SK-MEL-5 (cell line): ENCODE measurements around the gene TRIM23. TPM values are rescaled to one million over a fixed set of nuclear protein-coding genes. Genes with fewer than 3 reads are reported as not detected.
"Not testable (repeated sequence)": the region's sequence is repeated elsewhere in the genome, so short reads cannot be mapped to it uniquely, and the experiment has no call there.

Source experiments
- DNase-seq: peaks from one replicate; pipeline ENCODE4 v3.0.0-alpha.2; 2016; ENCODE audit warnings: low read depth, low spot score
- in situ Hi-C: cut with HindIII; loops from 2 replicates; pipeline ENCODE4 v1.10.0; 2016; ENCODE audit warnings: low sequenced_read_pairs, high pct_unique_total_duplicates, low pct_unique_long_range_greater_than_20kb
- polyA plus RNA-seq, 2 experiments: library from polyadenylated mRNA; depleted of rRNA; stranded (reverse); fragments of >200 nt; gene quantifications; 2 replicates each; pipeline ENCODE4 v1.2.3, GENCODE V29; 2015
- total RNA-seq: library from RNA; depleted of rRNA; stranded (reverse); fragments of >200 nt; shearing (Covaris generic); gene quantifications from 2 replicates; pipeline ENCODE4 v1.2.3, GENCODE V29; 2014; rRNA removed

The TRIM23 gene
- total RNA-seq, result 16.5 and 19.7 TPM in 2 replicates
- polyA plus RNA-seq (2015; cell fraction: cytosol; rRNA removed), result 5.7 and 8.3 TPM in 2 replicates
- polyA plus RNA-seq (2015; cell fraction: nucleus; rRNA removed), result 10.8 and 13.8 TPM in 2 replicates

- DNase-seq, result peak; percentile 91
- in situ Hi-C loops, result no loop called here
These were observed at the start of gene TRIM23 for GRCh38 chr5:65624025-65624570. TRIM23 (minus strand) TSS chr5:65624333; CDS start chr5:65624274, 59 bp downstream.

DNA sequence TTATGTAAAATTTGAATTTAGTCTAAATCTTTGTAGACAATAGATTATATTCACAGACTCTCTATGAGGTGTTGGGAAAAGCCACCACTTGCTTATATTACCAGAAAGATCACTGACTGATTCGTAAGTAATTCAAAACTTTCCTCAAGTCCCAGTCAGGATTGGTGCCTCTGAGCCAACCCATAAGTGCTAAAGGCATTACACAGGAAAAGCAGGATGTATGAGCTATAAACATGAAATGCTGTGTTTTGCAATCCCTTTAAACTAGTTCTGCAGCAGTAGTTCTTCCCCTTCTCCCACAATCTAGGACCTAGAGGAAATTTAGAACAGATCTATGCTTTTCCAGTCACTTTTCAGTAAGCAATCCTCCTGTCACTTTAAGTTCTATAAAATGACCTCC is 48.7 kb upstream of the TRIM23 start:
- no peak for DNase-seq

GRCh38 chr5:65668696-65669095 is 44.6 kb upstream of the TRIM23 start:
- DNase-seq, result no peak
- in situ Hi-C loops, result no loop called here

More for the DNA sequence above, 48.7 kb upstream of the TRIM23 start:
- in situ Hi-C loops, result no loop called here

DNA sequence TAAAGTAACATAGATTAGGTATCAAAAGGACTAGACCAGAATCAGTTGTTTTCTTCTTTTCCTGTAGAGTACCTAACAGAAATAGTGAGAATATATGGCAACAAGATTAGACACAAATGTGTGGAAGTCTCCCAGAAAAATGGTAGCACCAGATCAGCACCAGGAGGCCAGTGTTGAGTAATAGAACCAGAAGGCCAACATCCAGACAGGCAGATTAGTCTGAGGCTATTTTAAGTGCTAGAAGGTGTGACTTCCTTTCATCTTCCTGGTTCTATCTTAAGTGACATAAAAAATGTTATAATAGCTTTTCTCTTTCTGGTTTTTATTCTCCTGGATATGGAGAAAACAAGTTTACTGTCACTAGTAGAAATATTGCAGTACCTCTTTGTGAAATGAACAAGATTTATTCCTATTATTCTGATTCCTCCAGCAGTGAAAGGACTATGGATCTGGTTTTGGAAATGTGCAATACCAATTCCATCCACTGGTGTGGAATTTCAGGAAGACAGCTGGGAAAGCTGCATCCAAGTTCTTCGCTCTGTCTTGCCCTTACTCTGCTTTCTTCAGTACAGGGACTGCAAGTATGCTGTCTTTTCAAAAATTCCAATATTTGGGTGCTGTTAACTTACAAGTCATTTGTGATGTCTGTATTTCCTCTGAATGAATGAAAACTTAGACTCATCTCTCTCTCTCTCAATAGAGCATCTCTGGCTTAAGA is 39.8 kb upstream of the TRIM23 start:
- DNase-seq, result peak; percentile 56
- in situ Hi-C loops, result no loop called here

DNA sequence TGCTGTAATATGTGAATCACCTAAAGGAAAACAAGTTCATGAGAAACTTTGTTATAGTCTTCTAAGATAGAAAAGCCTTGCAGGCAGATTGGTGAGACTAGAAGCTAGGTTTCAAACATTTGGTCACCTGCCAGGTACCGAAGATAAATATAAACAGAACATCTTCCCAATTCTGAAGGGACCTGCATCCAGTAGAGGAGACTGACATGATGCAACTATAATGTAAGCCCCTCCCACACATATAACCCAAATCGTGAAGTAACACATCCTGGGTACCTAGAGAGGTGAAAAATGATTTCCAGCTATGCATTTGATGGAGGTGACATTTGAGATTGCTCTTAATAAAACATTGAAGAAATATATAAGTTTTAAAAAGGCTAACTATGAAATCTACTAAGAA is 30.6 kb upstream of the TRIM23 start:
- in situ Hi-C loops, result no loop called here
- DNase-seq, result no peak

DNA sequence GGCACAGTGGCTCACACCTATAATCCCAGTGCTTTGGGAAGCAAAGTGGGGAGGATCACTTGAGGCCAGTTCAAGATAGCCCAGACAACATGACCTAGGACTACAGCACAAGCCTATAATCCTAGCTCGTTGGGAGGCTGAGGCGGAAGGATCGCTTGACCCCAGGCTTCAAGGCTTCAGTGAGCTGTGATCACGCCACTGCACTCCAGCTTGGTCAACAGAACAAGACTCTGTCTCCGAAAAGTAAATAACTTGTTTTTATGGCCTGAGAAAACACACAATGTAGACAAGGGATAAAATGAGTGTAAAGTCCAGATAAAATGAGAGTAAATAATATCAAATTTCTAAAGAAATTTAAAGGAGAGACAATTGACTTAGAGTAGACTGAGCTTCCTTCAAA is 27.0 kb upstream of the TRIM23 start:
- no peak for DNase-seq
- in situ Hi-C loops, result no loop called here

- no peak for DNase-seq
- in situ Hi-C loops, result no loop called here
These were observed 23.8 kb upstream of the TRIM23 start for GRCh38 chr5:65647941-65648340.

DNA sequence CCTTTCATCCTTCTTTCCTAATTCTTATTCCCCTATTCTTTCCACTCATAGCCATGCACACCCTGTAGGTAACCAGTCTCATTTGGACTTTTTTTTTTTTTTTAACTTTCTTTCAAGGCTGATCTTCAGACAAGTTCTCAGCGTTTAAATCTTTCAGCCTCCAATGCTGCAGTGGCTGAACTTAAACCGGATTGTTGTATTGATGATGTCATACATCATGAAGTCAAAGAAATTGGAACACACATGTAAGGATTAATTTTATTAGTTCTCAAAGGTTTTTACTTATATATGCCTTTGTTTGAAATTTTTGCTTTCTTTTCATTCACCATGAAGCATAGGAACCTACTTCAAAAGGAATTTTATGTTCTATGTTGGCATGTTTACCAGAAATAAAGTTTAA is 22.8 kb upstream of the TRIM23 start:
- no peak for DNase-seq
- in situ Hi-C loops, result no loop called here

GRCh38 chr5:65640240-65640639 is 16.1 kb upstream of the TRIM23 start:
- no peak for DNase-seq
- in situ Hi-C loops, result no loop called here

DNA sequence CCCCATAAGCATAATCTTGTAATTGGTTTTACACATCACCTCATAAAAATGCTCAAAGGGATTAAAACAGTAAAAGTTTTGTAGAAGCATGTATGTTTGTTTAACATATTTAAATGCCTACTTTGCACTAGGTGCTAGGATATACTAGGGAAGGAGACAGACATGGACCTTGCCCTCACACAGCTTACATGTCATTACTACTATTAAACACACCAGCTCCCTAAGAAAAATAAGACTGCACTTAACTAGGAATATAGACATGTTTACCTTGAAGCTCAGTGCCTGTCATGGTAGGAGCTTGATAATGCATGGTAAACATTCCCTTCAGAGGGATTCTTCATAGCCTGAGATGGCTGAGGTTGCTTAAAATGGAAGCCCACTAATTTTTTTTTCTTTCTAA is 6.8 kb upstream of the TRIM23 start:
- in situ Hi-C loops, result no loop called here
- no peak for DNase-seq

DNA sequence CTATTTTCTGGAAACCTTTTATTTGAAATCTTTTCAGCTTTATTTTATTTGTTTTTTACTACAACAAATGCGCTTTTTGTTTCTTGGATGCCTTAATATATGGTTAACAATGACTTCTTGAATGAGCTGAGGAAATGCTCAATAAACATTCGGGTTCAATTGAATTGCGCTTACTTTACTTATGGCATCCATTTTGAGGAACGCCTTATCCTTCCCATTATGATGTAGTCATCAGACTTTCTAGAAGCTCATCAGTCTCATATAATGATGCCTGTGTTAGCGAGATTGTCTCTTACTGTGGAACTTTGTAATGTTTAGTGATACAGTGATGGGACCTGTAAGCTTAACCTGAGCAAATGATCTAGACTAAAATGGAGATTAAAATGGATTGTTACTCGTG is 1.6 kb upstream of the TRIM23 start:
- in situ Hi-C loops, result no loop called here

DNA sequence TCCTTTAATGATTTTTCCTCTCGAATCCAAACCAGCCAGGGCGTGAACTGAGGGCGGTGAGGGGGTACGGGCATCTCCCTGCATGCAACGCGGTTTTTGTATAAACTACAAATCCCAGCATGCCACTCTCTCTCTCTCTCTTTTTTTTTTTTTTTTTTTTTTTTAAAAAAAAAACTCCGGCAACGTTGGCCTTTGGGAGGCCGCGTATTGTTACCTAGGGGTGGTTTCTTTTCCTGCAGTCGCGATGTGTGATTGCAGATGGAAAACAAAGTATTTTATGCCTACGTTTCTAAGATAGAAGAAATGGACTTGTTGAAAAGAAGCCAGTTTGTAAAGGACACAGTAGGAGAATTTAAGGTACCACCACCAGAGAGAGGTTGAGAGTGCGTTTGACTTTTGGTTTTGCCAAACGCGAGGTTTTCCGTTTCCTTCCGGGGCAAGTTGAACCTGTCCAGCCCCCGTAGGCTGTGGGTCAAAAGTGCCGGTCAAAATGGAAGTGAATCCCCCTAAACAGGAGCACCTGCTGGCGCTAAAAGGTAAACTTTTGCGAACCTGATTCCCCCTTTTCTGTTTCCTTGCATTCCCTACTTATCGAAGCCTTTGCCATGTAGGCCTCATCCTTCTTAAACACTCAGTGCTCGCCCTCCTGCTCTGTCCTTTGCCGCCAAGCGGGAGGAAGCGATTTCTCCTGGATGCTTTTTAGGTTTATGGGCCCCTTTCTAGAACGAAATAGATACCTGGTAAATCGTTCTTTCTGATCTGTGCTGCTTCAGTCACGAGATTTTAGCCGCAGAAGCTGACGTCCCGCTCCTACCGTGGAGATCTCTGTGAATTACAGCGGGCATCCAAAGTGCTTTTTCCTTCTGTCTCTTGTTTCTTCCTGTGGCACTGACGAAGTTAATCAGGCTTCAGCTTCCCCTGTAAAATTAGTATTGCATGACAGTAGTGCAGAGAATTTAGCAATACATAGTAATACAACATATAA is 730 bp upstream of the TRIM23 start, which contains the start of the genes SHLD3 and TRAPPC13:
Gene SHLD3 (plus strand): TSS at position 457 of the 985 bp plus-strand sequence. CDS start 4,561 bp downstream, outside the sequence.
Gene TRAPPC13 (plus strand): TSS at position 457 of the 985 bp plus-strand sequence. CDS start 34 bp downstream, at position 491.
- peak; percentile 91 for DNase-seq
- in situ Hi-C loops, result no loop called here

More for the DNA sequence above, 1.6 kb upstream of the TRIM23 start:
- DNase-seq, result peak; percentile 30

DNA sequence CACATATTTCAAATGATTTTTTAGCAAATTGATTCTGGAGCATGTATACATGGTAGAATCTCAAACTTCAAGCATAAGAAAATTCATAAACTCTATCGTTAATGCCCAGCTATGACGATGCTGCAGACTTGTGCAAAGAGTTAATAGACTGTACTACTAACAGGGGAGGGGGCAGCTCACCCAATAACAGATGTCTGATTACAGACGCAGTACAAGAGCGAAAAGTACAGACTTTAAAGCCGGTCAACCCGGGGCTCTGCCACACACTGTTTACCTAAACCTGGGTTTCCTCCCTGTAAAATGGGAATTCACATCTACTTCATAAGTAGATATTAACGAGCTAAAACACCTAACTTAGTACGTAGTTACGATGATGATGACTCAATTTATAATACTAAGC is 651 bp downstream of the TRIM23 start:
- in situ Hi-C loops, result no loop called here
- DNase-seq, result no peak

DNA sequence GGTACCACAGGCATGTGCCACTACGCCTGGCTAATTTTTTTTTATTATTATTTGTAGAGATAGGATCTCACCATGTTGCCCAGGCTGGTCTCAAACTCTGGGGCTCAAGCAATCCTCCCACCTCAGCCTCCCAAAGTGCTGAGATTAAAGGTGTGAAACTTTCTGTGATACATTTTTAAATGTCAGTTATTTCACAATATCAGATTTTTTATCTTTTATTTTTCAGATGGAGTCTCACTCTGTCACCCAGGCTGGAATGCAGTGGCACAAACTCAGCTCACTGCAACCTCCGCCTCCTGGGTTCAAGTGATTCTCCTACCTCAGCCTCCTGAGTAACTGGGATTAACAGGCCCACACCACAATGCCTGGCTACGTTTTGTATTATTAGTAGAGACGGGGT is 2.2 kb downstream of the TRIM23 start:
- in situ Hi-C loops, result not testable (repeated sequence)

DNA sequence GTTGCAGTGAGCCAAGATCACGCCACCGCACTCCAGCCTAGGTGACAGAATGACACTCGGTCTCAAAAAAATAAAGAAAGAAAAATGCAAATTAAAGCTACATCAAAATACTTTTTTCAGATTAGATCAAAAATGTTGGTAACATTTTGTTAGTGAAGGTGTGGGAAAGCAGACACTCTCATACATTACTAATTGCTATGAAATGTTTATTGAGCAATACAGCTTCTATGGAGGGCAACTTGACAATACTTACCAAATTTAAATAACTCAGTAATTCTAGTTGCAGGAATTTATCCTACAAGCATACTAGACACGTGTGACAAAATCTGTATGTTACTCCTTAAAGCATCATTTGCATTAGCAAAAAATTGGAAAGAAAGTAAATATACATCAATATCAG is 4.1 kb downstream of the TRIM23 start:
- DNase-seq, result no peak
- in situ Hi-C loops, result no loop called here

More for the DNA sequence above, 2.2 kb downstream of the TRIM23 start:
- DNase-seq, result not testable (repeated sequence)

DNA sequence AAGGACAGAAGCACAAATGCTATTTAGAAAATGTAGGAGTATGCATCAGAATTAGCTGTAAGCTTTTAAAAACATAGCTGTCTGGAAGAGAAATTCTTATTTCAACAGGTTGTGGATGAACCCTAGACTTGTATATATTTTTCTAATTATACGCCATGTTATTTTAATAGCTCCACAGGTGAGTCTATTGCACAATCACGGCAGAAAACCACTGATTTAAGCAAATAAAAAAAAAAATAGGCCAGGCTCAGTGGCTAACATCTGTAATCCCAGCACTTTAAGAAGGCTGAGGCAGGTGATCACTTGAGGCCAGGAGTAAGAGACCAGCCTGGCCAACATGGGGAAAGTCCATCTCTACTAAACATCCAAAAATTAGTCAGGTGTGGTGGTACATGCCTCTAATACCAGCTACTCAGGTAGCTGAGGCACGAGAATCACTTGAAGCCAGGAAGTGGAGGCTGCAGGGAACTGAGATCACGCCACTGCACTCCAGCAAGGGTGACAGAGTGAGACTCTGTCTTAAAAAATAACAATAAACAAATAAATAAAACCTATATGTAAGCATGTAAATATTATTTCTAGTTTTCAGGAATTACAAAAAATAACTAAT is 11.7 kb downstream of the TRIM23 start:
- in situ Hi-C loops, result no loop called here
- DNase-seq, result no peak

DNA sequence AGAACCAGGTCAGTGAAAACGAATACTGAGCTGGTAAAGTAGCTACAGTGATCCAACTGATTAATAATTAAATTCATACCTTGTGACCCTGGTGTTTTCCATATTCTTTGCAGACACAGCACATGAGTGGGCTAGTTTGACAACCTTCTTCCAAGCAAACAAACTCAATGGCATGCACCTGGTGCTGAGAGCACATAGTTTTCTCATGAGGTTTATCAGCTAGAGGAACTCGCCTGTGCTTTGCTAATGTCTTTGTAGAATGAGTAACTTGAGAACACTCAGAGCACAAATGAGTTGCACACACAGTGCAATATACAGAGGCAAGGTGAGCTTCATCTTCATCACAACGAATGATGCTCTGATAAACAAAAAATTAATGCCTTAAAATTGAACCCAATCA is 12.6 kb downstream of the TRIM23 start:
- DNase-seq, result no peak
- in situ Hi-C loops, result no loop called here
